ENCODE results near the gene PTPRN.

PTPRN gene

DNA sequence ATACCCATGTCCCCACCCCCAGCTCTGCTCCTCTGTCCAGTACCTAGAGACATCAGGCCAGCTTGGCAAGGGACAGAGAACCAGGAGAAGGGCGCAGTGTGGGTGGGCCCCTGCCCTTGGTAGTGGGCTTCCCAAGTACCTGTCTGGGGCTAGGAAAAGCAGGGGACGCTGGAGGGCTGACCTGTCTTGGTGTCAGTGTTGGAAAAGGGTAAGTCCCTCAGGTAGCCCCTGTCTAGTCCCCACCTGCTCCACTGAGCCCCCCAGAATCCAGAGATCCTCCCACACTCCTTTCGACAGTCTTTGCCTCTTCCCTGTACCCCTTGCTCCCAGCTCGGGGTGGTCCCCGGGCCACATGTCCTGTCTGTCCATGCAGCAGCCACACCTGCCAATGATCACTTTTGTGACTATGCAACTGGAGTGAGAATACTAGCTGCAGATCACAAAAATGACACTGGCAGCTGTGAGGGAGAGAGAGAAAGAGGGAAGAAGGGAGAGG, 15.4 kb downstream of the PTPRN start:
- no peak for TF ChIP-seq CTCF (IDR thresholded peaks at IDR 0.05; ENCODE audit: borderline replicate concordance, control extremely low read depth, extremely low read depth, insufficient read depth, missing control alignments)
- DNase-seq (ENCODE audit: low spot score), result peak; percentile 25
- in situ Hi-C loops (cut with MboI; ENCODE audit: low sequenced_read_pairs, unreplicated experiment), result loop anchor here (25.0 kb wide), 1 partner anchor 131 kb away; the partner anchor contains the start of genes NHEJ1 and SLC23A3

DNA sequence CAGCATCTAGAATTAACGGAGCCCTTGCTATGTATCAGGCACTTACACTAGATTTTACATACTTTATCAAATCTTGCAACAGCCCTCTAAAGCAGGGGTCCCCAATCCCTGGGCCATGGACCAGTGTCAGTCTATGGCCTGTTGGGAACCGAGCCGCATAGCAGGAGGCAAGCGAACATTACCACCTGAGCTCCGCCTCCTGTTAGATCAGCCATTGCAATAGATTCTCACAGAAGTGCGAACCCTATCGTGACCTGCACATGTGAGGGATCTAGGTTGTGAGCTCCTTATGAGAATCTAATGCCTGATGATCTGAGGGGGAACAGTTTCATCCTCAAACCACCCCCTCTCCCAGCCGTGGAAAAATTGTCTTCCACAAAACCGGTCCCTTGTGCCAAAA, 16.6 kb downstream of the PTPRN start:
- no peak for TF ChIP-seq CTCF (IDR thresholded peaks at IDR 0.05; ENCODE audit: borderline replicate concordance, control extremely low read depth, extremely low read depth, insufficient read depth, missing control alignments)
- in situ Hi-C loops (cut with MboI; ENCODE audit: low sequenced_read_pairs, unreplicated experiment), result loop anchor here (25.0 kb wide), 1 partner anchor 130 kb away; the partner anchor contains the start of genes NHEJ1 and SLC23A3
- DNase-seq (ENCODE audit: low spot score), result no peak

DNA sequence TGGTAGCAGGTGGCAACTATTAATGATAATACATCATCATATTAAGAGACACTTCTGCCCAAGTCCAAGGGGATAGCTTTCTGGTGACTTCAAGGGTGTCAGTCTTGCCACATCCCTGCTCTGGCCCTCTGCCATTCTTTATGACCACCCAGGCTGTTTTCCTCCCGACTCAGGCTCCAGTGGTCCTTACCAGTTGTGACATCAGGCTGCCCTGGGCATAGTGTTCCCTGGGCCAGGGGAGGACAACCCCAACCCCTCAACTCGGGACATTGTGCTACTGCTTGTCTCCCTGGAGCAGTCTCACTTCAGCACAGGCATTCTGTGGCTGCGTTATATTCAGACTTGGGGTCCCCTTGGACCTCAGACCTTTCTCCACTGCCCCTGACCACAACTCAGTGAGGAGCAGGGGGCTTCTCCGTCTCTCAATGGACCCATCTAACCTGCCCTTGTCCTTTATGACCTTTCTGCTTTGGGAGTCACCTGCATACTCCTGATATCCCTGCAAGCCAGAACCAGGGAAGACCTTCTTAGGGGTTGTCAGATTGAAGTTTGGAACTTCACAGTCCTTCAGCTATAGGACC, 17.2 kb downstream of the PTPRN start:
- in situ Hi-C loops (cut with MboI; ENCODE audit: low sequenced_read_pairs, unreplicated experiment), result loop anchor here (25.0 kb wide), 1 partner anchor 130 kb away; the partner anchor contains the start of genes NHEJ1 and SLC23A3
- DNase-seq (ENCODE audit: low spot score), result no peak
- TF ChIP-seq CTCF (IDR thresholded peaks at IDR 0.05; ENCODE audit: borderline replicate concordance, control extremely low read depth, extremely low read depth, insufficient read depth, missing control alignments), result no peak

GRCh38 chr2:219291394-219291793, 17.8 kb downstream of the PTPRN start:
- in situ Hi-C loops (cut with MboI; ENCODE audit: low sequenced_read_pairs, unreplicated experiment), result loop anchor here (25.0 kb wide), 1 partner anchor 129 kb away; the partner anchor contains the start of genes NHEJ1 and SLC23A3
- no peak for DNase-seq (ENCODE audit: low spot score)
- TF ChIP-seq CTCF (IDR thresholded peaks at IDR 0.05; ENCODE audit: borderline replicate concordance, control extremely low read depth, extremely low read depth, insufficient read depth, missing control alignments), result no peak

DNA sequence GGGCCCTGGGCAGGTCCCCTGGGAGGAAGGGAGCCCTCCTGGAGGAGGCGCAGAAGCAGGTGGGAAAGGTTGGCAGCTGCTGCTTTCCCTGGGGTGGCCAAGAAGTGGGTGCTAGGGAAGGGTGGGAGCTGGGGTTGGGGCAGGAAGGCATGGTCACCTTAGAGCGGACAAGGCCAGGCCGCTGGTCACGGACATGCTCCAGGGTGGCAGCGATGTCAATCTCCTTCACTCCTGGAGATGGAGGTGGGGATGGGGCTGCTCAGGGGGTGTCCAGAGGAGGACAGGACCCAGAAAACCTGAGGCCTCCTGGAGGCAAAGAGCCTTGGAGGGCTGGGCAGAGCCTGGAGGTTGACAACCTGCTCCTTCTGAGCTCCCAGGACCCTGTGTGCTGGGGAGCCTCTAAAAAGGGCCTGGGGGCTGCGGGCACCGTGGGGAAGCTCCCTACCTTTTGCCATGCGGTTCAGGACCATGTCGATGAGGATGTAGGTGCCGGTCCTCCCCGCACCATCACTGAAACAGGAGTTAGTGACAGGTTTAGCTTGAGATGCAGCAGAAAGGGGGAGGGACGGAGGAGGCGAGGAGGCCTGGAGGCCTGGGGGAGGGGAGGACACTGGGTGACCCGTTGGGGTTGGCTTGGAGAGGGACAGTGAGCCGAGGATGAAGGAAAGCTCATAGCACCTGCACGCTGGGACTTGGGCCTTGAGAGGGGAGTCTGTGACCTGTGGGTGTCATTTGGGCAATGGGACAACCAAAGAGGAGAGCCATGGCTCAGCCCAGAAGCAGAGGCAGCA, 18.6 kb downstream of the PTPRN start:
- TF ChIP-seq CTCF (IDR thresholded peaks at IDR 0.05; ENCODE audit: borderline replicate concordance, control extremely low read depth, extremely low read depth, insufficient read depth, missing control alignments), result no peak
- in situ Hi-C loops (cut with MboI; ENCODE audit: low sequenced_read_pairs, unreplicated experiment), result loop anchor here (25.0 kb wide), 1 partner anchor 128 kb away; the partner anchor contains the start of genes NHEJ1 and SLC23A3
- peak; percentile 11 for DNase-seq (ENCODE audit: low spot score)

DNA sequence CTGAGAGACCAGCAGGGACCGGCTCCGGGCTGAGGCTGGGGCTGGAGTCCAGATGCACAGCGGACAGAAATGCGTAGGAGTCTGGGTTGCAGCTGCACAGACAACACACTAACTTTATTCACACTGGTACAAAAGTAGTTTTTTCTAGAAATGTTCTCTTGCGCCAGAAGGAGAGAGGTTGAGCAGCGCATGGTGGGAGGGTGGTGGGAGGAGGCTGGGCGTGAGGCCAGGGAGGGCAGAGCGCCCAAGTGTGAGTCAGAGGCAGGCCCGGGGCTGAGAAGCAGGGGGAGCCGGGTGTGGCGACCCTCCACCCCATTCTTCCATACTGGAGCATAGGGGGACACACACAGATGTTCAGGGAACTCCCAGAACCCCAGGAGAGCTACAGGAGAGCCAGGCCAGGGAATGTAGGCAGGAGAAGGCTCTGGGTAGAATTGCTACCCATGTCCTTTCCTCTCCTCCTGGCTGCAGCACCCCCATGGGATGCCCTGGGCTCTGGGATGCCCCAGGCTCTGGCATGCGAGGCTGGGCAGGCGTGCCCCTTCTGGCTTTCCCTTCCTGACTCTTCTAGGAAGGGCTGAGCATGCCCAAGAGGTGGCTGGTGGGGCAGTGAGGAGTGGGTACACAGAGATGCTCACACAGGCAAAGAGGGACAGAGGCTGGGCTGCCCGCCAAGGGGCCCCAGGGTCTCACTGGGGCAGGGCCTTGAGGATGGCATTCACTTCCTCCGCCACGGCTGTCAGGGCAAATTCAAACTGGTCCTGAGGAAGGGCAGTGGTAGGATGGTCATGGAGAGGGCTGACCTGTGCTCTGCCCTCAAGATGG, 19.5 kb downstream of the PTPRN start:
- DNase-seq (ENCODE audit: low spot score), result peak; percentile 18
- no peak for TF ChIP-seq CTCF (IDR thresholded peaks at IDR 0.05; ENCODE audit: borderline replicate concordance, control extremely low read depth, extremely low read depth, insufficient read depth, missing control alignments)
- in situ Hi-C loops (cut with MboI; ENCODE audit: low sequenced_read_pairs, unreplicated experiment), result loop anchor here (25.0 kb wide), 1 partner anchor 127 kb away; the partner anchor contains the start of genes NHEJ1 and SLC23A3
